OCI-M1 (cell line): Measurements from ENCODE around the gene MBNL1.
"Not testable (repeated sequence)": the region's sequence is repeated elsewhere in the genome, so short reads cannot be mapped to it uniquely, and the experiment has no call there.

ENCODE experiments used
- DNase-seq: peaks from one replicate; lab custom pipeline; 2025; lab: John Stamatoyannopoulos, UW

MBNL1 gene

DNA sequence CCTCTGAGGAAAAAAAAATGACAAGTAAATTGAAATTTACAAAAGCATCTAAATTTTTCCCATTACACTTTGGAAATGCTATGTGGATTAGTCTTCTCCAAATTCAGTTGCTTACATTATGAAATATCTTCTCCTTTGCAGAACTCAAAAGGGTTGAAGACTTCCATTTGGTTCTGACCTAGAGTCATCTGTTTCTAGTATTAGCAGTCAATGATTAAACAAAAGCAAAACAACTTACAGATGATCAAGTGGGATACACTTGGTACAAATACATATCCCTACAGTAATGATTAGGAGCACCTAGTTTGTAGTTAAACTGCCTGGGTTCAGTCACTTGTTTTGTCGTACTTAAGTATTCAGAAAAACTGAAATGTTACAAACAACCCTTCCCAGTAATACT lies 136.2 kb downstream of the MBNL1 start:
- no peak for DNase-seq

DNA sequence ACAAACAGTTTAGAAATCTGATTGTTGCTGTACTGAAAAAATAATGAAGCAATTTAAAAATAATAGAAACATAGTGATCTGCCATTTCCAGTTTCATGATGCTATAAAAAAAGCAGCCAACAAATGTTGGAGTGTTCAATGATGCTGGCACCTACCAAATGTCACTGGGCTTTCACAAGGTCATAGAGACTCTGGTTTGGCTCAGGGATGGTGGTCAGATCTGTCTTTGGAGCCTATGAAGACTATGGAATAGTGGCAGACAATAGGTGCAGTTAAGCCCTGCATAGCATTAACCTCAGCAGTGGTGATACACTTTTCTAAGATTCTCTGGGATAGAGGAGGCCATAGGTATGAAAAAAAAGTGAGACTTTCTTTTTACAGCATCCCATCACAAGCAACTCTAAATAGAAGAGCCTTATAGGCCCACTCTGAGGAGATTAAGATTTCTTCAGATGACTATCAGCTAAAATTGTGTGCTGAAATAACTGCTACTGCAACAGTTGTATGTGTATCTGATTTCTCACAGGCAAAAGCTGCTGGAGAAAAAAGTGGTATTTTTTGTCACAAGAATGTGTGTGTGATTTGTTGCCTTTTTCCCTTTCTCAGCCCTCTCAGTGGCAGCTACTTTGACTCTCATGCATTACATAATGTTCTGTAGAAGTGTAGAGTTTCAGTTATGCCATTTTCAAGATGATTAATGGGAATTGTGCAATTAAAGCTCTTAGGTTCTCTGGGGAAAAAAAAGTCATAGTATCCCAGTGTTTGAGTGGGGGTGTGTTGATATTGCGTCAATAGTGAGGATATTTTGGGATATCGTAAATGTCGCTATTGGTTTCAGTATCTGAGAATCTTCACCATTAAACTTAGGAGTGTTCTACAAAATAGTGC lies 137.4 kb downstream of the MBNL1 start:
- DNase-seq: no peak

DNA sequence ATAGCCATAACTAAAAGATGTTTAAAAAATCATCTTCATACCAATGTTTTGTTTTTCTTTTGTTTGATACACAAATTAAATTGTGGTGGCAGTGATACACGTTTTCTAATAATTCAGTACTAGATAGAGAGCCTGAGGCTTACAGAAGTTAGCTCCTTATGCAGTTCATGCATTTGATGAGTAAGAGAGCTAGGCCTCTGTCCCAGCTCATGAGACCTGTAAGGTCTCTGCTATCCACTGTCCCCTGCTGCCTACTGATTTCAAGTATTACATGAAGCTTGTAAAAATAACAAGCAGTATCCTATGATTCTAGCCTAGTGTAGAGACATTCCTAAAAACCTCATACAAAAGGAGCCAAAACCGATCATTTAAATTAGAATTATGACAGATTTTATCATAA lies 144.5 kb downstream of the MBNL1 start:
- no peak for DNase-seq

DNA sequence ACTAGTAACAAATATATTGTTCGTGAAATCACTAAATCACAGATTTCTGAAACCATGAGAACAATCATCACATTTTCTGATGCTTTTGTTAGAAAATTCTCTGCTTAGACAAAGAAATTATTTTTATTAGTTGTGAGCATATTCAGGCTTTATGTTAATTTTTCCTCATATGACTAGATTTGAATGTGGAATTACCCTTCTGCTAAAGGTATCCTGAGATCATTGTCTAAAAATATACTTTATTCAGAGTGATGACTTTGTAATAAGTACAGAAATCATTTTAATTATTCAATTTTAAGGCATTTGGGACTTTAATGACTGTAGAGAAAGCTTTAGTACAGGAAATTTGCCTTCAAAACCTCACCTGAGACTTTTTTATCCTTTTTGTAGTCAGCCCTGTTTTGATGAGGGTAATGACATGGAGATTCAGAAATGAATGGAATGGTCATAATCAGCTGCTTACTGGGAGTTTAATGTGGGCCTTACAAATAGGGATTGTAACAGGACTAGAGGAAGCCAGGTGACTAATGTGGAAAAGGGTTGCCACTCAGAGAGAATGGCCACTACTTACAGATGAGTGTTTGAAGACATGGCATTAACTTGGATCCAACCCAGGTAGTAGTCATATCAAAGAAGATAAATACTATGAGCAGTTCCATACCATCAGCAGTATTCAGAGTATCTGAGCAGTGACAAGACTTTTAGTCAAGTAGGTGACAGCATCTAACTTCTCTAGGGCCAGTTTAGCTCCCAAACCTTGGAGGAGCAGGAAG lies 148.3 kb downstream of the MBNL1 start:
- DNase-seq: no peak

DNA sequence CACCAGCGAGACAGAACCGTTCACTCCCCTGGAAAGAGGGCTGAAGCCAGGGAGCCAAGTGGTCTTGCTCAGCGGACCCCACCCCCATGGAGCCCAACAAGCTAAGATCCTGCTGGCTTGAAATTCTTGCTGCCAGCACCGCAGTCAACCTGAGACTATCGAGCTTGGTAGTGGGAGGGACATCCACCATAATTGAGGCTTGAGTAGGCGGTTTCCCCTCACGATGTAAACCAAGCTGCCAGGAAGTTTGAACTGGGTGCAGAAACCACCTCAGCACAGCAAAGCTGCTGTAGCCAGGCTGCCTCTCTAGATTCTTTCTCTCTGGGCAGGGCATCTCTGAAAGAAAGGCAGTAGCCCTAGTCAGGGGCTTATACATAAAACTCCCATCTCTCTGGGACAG lies 151.0 kb downstream of the MBNL1 start:
- no peak for DNase-seq

DNA sequence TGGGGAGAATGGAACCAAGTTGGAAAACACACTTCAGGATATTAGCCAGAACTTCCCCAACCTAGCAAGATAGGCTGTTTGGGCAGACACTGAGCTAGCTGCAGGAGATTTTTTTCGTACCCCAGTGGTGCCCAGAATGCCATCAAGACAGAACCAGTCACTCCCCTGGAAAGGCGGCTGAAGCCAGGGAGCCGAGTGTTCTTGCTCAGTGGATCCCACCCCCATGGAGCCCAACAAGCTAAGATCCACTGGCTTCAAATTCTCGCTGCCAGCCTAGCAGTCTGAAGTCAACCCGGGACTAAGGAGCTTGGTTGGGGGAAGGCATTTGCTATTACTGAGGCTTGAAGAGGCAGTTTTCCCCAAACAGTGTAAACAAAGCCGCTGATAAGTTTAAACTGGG lies 152.4 kb downstream of the MBNL1 start:
- DNase-seq: no peak

DNA sequence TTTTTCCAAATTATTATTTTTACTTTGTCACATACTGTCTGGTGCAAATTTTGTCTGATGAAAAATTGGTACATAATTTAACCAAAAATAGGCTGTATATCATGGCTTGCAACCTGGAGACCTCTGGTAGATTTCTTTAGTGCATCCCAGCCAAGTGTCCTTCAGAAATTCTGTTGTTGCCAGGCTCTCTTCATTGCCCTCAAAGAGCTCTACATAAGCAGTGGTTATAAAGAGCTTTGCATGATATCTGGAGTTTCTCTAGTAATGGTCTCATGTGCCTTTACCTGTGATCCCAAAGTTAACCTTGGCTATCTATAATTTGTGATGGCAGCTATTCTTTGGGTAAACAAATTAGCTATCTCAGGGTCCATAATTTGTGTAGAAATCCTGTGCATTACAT lies 157.7 kb downstream of the MBNL1 start:
- no peak for DNase-seq

DNA sequence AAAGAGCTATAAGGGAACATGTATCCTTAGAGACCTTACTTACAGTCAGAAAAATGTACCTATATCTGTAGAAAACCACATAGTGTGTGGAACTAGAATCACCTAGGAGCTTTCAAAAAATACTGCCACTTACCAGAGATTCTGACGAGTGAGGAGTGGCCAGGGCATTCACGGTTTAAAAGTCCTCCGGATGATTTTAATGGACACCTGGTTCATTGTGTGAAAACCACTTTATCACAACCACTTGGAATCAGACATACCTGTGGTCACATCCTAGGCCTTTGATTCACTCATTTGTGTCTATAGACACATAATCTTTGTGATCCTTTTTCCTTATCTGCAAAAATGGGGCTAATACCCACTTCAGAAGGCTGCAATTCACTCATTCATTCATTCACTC lies 159.8 kb downstream of the MBNL1 start:
- no peak for DNase-seq

DNA sequence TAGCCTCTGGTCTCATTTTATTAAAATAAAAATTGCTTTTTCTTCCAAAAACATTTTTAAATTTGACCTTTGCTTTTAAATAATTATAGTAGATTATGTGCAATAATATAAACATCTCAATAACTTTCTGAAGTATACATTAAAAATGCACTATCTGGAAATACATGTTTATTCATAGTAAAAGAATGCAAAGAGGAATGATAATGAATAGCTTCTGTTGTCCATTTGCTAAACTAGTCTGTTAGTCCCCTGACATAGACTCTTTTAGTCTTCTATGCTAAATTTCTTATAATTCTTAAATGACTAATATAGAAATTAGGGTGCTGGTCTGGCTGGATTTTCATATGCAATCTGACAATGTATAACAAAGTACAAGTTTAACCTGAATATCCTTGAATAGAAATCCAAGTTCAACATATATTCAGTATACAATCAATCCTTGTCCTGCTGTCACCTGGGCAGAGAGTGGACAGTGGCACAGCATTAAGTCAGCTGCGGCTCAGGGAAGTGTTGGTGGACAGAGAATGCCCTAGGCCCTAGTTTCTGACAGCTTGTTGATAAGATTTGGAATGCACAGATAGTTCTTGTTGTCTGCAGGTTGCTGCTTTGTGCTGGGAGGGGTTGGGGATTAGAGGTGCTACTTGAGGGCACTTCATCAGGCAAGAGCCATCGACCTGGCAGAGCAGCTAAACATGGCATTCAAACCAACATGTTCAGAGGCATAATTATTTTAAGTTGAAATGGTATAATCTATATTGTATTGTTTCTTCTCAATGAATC lies 161.7 kb downstream of the MBNL1 start:
- DNase-seq: no peak

DNA sequence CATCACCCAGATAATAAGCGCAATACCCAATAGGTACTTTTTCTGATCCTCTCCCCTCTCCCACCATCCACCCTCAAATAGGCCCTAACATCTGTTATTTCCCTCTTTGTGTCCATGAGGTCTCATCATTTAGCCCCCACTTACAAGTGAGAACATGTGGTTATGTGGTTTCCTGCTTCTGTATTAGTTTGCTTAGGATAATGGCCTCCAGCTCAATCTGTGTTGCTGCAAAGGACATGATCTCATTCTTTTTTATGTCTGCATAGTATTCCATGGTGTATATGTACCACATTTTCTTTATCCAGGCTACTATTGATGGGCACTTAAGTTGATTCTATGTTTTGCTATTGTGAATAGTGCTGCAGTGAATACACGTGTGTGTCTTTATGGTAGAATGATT lies 165.4 kb downstream of the MBNL1 start:
- DNase-seq: no peak

DNA sequence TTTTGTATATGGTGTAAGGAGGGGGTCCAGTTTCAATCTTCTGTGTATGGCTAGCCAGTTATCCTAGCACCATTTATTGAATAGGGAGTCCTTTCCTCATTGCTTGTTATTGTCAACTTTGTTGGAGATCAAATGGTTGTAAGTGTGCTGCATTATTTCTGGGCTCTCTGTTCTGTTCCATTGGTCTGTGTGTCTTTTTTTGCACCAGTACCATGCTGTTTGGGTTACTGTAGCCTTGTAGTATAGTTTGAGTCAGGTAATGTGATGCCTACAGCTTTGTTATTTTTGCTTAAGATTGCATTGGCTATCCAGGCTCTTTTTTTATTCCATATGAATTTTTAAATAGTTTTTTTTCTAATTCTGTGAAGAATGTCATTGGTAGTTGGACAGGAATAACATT lies 166.5 kb downstream of the MBNL1 start:
- not testable (repeated sequence) for DNase-seq

DNA sequence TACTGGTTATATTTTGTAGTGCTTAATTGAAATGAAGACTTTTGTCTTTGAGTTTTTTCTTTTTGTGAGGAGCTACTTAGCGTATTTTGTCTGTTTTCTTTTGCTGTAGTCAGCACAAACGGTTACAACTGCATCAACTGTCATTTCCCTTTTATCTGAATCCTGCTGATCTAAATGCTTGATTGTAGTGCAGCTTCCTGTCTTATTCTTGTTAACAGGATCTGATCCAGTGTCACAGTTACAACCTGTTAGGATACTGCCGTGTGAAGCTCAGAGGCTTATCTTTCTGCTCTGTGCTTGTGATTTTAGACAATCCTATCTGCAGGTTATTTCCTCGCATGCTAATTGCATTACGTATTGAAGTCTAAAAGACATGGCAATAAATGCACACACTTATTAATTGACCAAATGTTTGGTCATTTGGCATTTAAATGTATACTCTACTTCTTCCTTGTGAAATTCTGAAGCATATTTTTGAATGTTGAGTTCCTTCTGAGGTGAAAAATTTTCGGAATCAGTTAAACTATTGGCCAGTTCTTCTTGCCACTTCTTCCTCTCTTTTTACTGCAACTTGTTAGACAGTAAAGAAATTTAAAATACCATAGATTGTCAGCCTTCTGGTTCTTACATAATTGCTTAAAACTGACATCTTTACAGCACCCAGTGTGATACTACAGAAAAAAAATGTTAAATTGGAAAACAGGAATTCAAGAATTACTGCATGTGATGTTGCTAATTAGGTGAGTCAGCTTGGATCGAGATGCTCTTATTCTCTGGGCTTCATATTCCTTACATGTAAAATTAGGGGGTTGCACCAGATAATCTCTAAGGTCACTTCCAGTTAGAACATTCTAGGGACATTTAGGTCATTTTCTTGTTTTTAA lies 168.2 kb downstream of the MBNL1 start:
- peak; percentile 20 for DNase-seq

DNA sequence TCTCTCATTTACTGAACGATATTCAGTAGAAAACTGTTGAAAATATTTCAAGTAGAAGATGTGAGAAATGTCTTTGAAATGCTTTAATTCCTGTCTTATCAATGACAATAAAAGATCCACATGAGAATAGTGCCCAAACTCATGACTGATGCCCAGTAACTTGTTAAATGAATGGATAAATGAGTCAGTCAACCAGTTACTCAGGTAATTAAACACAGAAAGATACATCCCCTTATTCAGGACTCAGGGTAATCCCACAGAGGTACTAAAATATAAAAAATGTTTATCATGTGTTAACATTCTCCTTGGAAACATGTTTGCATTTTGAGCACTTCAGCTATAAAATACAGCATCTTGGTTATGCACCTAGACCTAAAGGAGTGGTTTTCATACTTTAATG lies 169.5 kb downstream of the MBNL1 start:
- no peak for DNase-seq

DNA sequence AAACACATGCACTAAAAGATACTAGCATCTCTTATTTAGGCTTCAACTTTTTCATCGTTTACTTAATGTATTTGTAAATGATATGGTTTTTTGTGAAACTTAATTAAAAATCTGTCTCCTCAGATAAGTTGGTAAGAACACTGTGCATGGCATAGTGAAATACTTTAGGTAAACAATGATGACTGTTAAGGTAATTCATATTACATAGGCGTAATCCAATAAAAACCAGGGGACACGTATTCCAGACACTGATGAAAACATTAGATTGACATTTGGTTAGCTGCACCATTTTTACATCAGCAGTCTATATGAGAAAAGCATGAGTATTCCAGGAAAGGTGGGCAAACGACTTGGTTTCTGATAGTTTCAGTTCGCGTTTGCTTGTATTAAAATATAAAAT lies 170.0 kb downstream of the MBNL1 start:
- DNase-seq: no peak

DNA sequence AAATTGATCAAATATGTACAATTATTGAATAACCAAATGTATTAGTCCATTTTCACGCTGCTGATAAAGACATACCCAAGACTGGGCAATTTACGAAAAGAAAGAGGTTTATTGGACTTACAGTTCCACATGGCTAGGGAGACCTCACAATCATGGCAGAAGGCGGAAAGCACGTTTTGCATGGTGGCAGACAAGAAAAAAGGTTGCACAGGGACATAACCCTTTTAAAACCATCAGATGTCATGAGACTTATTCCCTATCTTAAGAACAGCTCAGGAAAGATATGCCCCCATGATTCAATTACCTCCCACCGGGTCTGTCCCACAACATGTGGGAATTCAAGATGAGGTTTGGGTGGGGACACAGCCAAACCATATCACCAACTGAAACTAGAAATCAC lies 171.5 kb downstream of the MBNL1 start:
- not testable (repeated sequence) for DNase-seq

DNA sequence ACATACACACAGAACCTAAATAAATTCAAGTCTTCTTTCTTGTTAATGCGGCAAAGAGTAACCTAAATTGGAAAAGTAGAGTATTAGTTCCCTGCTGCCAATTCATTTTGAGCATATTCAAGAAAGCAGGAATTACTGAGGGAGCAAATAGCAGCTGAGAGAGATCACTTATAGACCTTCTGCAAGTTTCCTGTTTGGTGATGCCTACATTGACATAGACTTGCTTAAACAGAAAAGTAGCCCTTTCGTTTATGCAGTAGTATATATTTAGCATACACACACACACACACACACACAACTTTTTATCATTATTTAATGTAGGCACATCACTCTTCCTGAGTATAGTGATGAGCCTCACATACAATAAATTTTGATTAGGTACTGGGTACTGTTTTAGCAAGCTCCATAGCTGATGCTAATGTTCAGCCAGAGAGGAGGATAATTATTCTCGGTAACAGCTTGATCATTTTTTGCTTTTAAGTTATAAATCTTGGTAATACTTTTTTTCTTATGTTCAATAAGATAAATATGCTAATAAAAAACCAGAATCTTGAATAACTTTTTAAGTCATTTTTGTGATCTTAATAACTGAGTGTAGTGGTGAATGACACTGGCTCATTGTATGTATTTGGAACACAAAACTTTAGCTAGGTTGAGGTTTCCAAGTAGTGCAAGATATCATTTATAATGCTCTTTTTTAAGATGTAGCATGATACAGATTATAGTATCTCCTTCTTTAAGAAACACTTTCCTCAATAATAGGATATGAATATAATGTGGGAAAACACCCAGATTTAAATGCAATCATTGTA lies 174.7 kb downstream of the MBNL1 start:
- DNase-seq: no peak

DNA sequence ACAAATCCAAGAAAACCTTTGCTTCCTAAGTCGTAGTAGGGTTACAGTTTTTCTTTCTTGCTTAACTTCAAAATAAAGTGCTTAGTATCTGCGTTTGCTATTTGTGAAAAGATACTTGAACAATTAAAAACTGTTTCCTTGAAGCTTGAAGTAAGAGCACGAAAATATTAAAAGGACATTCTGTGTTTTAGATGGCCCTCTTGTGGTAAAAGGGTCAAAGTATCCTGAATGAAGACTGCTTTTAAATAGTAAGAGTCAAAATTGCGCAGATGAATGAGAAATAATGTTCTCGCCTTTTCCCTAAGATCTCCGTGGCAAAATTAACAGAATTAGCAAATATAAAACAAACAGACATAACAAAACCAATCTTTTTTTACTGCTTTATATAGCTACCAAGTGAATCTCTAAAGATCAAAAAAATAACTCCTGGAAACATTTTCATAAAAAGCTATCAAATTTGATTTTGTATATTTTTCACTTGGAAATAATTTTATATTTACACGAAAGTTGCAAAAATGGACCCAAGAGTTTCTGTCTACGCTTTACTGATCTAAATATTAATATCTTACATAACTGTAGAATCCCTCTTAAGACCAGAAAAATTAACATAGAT lies 175.4 kb downstream of the MBNL1 start:
- DNase-seq: peak; percentile 51

DNA sequence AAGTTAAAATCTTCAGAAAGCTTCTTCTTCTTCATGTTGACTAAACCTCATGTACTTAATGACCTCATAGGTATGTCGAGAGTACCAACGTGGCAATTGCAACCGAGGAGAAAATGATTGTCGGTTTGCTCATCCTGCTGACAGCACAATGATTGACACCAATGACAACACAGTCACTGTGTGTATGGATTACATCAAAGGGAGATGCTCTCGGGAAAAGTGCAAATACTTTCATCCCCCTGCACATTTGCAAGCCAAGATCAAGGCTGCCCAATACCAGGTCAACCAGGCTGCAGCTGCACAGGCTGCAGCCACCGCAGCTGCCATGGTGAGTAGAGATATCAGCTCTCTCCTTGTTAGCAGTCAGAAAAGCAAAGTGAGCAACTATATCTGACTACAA lies 176.5 kb downstream of the MBNL1 start:
- DNase-seq: no peak

DNA sequence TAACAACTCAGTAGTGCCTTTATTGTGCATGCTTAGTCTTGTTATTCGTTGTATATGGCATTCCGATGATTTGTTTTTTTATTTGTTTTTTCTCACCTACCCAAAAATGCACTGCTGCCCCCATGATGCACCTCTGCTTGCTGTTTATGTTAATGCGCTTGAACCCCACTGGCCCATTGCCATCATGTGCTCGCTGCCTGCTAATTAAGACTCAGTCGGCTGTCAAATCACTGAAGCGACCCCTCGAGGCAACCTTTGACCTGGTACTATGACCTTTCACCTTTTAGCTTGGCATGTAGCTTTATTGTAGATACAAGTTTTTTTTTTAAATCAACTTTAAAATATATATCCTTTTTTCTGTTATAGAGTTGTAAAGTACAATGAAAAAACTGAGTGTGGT lies 177.8 kb downstream of the MBNL1 start:
- DNase-seq: no peak

DNA sequence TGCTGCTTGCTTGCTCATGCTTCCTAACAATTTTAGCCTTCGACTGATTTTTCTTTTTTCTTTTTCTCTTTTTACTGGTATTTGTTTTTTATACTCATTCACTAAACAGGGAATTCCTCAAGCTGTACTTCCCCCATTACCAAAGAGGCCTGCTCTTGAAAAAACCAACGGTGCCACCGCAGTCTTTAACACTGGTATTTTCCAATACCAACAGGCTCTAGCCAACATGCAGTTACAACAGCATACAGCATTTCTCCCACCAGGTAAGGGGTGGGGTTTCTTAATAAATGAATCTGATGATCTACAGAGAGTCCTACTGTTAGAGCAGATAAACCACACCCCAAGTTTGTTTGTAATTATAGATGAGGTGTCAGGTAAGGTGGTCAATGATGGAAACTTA lies 178.8 kb downstream of the MBNL1 start:
- DNase-seq: no peak
